Neural cell (in vitro differentiated cells): ENCODE data around the gene MYBPC1. TPM values are rescaled to one million over a fixed set of nuclear protein-coding genes. Genes with fewer than 3 reads are reported as not detected.

Experiments
- H2AFZ ChIP-seq: fragments of 200-600, 300-800 bp; sonication (generic), shearing (Covaris generic); 2 replicates; pipeline ENCODE4 v1.6.0; 2014; ENCODE audit warnings: low read depth, mild to moderate bottlenecking, antibody characterized with exemption, low read length, moderate library complexity
- H3F3A ChIP-seq: fragments of 200-600 bp; shearing (Covaris generic); 2 replicates; pipeline ENCODE4 v1.6.1; 2016; ENCODE audit warnings: mild to moderate bottlenecking, moderate library complexity, mixed read lengths, antibody characterized with exemption, low read length; ENCODE audit not compliant: insufficient read depth, poor library complexity, severe bottlenecking
- H3K27ac ChIP-seq: fragments of 200-600, 300-800 bp; sonication (generic), shearing (Covaris generic); 2 replicates; pipeline ENCODE4 v1.5.1; 2014; ENCODE audit warnings: mild to moderate bottlenecking, low read length, moderate library complexity
- H3K27me3 ChIP-seq: fragments of 300-800, 200-600 bp; sonication (generic), shearing (Covaris generic); 2 replicates; pipeline ENCODE4 v1.6.0; 2014; ENCODE audit warnings: mild to moderate bottlenecking, low read depth, low read length, moderate library complexity; ENCODE audit not compliant: insufficient read depth
- H3K36me3 ChIP-seq: fragments of 300-800, 200-600 bp; sonication (generic), shearing (Covaris generic); 2 replicates; pipeline ENCODE4 v1.5.1; 2014; ENCODE audit warnings: mild to moderate bottlenecking, antibody characterized with exemption, low read length, moderate library complexity; ENCODE audit not compliant: insufficient read depth
- H3K4me2 ChIP-seq: fragments of 300-800, 200-600 bp; sonication (generic), shearing (Covaris generic); 2 replicates; pipeline ENCODE4 v1.6.0; 2014; ENCODE audit warnings: mild to moderate bottlenecking, low read length
- H3K4me3 ChIP-seq: fragments of 300-800, 200-600 bp; sonication (generic), shearing (Covaris generic); 2 replicates; pipeline ENCODE4 v1.5.1; 2014; ENCODE audit warnings: mild to moderate bottlenecking, low read length, moderate library complexity
- H3K79me2 ChIP-seq: fragments of 200-600 bp; shearing (Covaris generic); replicated peaks from 2 replicates; pipeline ENCODE4 v1.6.0; 2014; ENCODE audit warnings: mild to moderate bottlenecking, low read length, moderate library complexity; ENCODE audit not compliant: insufficient read depth
- H3K9ac ChIP-seq: fragments of 300-800, 200-600 bp; sonication (generic), shearing (Covaris generic); 2 replicates; pipeline ENCODE4 v1.6.1; 2016; ENCODE audit warnings: mild to moderate bottlenecking, low read length, mixed read lengths
- H3K9me2 ChIP-seq: fragments of 200-600 bp; shearing (Covaris generic); 2 replicates; pipeline ENCODE4 v1.6.1; 2016; ENCODE audit warnings: mild to moderate bottlenecking, low read length, mixed read lengths; ENCODE audit not compliant: insufficient read depth
- H3K9me3 ChIP-seq: fragments of 200-600, 300-800 bp; sonication (generic), shearing (Covaris generic); 2 replicates; pipeline ENCODE4 v1.6.1; 2016; ENCODE audit warnings: mild to moderate bottlenecking, mixed run types, low read length, moderate library complexity, mixed read lengths
- H4K20me1 ChIP-seq: fragments of 200-600 bp; shearing (Covaris generic); 2 replicates; pipeline ENCODE4 v1.6.1; 2016; ENCODE audit warnings: mild to moderate bottlenecking, mixed run types; ENCODE audit not compliant: insufficient read depth
- EP300 ChIP-seq: fragments of 450-650 bp; conservative IDR thresholded peaks from 2 replicates; pipeline ENCODE4 v1.6.1; 2014; ENCODE audit warnings: antibody characterized with exemption, mild to moderate bottlenecking, moderate library complexity; ENCODE audit not compliant: poor library complexity, severe bottlenecking
- EZH2 ChIP-seq: fragments of 200-600, 300-800 bp; shearing (Covaris generic), sonication (generic); IDR thresholded peaks from 2 replicates; pipeline ENCODE4 v1.6.1; 2014; ENCODE audit warnings: antibody characterized with exemption, low read length, borderline replicate concordance, mild to moderate bottlenecking; ENCODE audit not compliant: insufficient read depth, poor library complexity, severe bottlenecking
- MXI1 ChIP-seq: fragments of 450-650 bp; conservative IDR thresholded peaks from 2 replicates; pipeline ENCODE4 v1.6.1; 2014; ENCODE audit warnings: antibody characterized with exemption, mild to moderate bottlenecking; ENCODE audit not compliant: poor library complexity, severe bottlenecking
- POLR2AphosphoS5 ChIP-seq: IDR thresholded peaks from 2 replicates; pipeline ENCODE4 v1.6.1; 2012
- RAD21 ChIP-seq: fragments of 450-650 bp; conservative IDR thresholded peaks from 2 replicates; pipeline ENCODE4 v1.6.1; 2014; ENCODE audit warnings: antibody characterized with exemption, mild to moderate bottlenecking, moderate library complexity
- SMC3 ChIP-seq: fragments of 450-650 bp; conservative IDR thresholded peaks from 2 replicates; pipeline ENCODE4 v1.6.1; 2014; ENCODE audit warnings: antibody characterized with exemption, mild to moderate bottlenecking, moderate library complexity; ENCODE audit not compliant: poor library complexity
- TAF1 ChIP-seq: IDR thresholded peaks from 2 replicates; pipeline ENCODE4 v1.6.1; 2012; ENCODE audit warnings: low read depth
- polyA plus RNA-seq: library from polyadenylated mRNA; depleted of rRNA; stranded (reverse); fragments of >200 nt; gene quantifications from 2 replicates; pipeline ENCODE4 v1.2.3, GENCODE V29; 2014
- TF ChIP-seq, protein P1 (sequence below): fragments of 450-650 bp; IDR thresholded peaks from 2 replicates; pipeline ENCODE4 v1.5.1; 2014; ENCODE audit warnings: antibody characterized with exemption, mild to moderate bottlenecking, moderate library complexity; ENCODE audit not compliant: poor library complexity, severe bottlenecking
- TF ChIP-seq, protein P2 (sequence below): IDR thresholded peaks from 2 replicates; pipeline ENCODE4 v1.6.1; 2012; ENCODE audit warnings: borderline replicate concordance

The MYBPC1 gene
- polyA plus RNA-seq, 1 donor from 2014 or later: not detected

DNA sequence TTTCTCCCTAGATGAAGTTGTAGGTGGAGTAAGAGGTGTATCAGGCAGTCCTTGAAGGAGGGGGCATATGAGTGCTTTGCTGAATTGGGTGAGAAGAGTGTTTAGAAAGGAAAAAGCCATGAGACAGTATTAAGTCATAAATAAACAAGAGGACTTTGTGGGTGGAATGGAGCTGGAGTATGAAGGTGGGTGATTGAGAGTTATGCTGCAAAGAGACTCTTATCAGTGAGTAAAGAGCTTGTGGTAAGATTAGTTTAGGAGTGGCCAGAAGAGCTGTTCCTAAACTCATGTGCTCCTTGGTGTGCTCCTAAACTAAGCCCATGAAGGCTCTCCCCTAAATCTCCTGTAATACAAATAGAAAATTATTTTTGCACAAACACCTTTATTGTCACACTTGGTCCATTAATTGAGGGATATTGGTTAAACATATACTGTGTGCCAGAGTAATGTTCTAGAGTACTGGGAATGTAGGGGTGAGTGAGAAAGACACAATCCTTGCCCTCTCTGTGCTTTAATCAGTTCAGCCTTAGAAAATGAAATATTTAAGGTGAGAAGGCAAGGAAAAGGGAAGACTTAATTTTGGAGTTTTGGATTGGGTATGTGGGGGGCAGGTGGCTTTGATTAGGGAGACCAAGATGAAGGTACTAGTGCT lies 112.5 kb downstream of the MYBPC1 start:
- Histone ChIP-seq H3K79me2 (no peaks in the 10 kb centered on the region), H3K4me3 (no peak overlapping the region), H3F3A (no peaks in the 10 kb centered on the region), H3K27ac (no peak overlapping the region), H2AFZ (no peak overlapping the region), H3K9me3 (no peaks in the 10 kb centered on the region), H4K20me1 (no peaks in the 10 kb centered on the region), H3K9me2 (no peaks in the 10 kb centered on the region), H3K9ac (no peak overlapping the region), H3K4me2 (no peak overlapping the region), H3K36me3 (no peaks in the 10 kb centered on the region), H3K27me3 (no peaks in the 10 kb centered on the region)
- no peak for TF ChIP-seq MXI1
- TF ChIP-seq POLR2AphosphoS5: no peak
- TF ChIP-seq, protein P1, sequence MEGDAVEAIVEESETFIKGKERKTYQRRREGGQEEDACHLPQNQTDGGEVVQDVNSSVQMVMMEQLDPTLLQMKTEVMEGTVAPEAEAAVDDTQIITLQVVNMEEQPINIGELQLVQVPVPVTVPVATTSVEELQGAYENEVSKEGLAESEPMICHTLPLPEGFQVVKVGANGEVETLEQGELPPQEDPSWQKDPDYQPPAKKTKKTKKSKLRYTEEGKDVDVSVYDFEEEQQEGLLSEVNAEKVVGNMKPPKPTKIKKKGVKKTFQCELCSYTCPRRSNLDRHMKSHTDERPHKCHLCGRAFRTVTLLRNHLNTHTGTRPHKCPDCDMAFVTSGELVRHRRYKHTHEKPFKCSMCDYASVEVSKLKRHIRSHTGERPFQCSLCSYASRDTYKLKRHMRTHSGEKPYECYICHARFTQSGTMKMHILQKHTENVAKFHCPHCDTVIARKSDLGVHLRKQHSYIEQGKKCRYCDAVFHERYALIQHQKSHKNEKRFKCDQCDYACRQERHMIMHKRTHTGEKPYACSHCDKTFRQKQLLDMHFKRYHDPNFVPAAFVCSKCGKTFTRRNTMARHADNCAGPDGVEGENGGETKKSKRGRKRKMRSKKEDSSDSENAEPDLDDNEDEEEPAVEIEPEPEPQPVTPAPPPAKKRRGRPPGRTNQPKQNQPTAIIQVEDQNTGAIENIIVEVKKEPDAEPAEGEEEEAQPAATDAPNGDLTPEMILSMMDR: no peak
- TF ChIP-seq SMC3: no peak
- no peak for TF ChIP-seq TAF1
- TF ChIP-seq, protein P2, sequence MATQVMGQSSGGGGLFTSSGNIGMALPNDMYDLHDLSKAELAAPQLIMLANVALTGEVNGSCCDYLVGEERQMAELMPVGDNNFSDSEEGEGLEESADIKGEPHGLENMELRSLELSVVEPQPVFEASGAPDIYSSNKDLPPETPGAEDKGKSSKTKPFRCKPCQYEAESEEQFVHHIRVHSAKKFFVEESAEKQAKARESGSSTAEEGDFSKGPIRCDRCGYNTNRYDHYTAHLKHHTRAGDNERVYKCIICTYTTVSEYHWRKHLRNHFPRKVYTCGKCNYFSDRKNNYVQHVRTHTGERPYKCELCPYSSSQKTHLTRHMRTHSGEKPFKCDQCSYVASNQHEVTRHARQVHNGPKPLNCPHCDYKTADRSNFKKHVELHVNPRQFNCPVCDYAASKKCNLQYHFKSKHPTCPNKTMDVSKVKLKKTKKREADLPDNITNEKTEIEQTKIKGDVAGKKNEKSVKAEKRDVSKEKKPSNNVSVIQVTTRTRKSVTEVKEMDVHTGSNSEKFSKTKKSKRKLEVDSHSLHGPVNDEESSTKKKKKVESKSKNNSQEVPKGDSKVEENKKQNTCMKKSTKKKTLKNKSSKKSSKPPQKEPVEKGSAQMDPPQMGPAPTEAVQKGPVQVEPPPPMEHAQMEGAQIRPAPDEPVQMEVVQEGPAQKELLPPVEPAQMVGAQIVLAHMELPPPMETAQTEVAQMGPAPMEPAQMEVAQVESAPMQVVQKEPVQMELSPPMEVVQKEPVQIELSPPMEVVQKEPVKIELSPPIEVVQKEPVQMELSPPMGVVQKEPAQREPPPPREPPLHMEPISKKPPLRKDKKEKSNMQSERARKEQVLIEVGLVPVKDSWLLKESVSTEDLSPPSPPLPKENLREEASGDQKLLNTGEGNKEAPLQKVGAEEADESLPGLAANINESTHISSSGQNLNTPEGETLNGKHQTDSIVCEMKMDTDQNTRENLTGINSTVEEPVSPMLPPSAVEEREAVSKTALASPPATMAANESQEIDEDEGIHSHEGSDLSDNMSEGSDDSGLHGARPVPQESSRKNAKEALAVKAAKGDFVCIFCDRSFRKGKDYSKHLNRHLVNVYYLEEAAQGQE: no peak
- no peak for TF ChIP-seq EZH2
- no peak for TF ChIP-seq RAD21
- TF ChIP-seq EP300: no peak

DNA sequence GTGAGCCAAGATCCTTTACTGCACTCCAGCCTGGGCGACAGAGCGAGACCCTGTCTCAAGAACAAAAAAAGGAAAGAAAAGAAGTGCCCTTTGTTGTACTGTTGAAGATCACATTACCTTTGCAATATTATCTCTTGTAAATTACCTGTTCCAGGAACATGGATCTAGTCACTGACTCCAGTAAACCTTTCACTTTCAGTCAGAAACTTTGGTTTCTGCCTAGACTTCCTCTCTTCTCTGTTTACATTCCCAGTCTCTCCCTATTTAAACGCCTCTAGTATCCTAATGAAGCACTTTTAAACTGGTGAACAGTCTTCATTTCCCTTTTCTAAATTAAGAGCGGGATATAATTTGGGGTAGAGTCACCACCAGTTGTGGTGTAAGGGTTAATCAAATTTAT lies 115.5 kb downstream of the MYBPC1 start:
- Histone ChIP-seq H4K20me1 (no peaks in the 10 kb centered on the region), H3K27ac (no peak overlapping the region), H3F3A (no peaks in the 10 kb centered on the region), H3K9me3 (no peaks in the 10 kb centered on the region), H3K79me2 (no peaks in the 10 kb centered on the region), H3K4me3 (no peak overlapping the region), H2AFZ (no peak overlapping the region), H3K9me2 (no peaks in the 10 kb centered on the region), H3K27me3 (no peaks in the 10 kb centered on the region), H3K36me3 (no peaks in the 10 kb centered on the region), H3K4me2 (no peak overlapping the region), H3K9ac (no peak overlapping the region)
- TF ChIP-seq SMC3 (no peak), EP300 (no peak), POLR2AphosphoS5 (no peak), TAF1 (no peak)
- TF ChIP-seq, protein P2: no peak
- TF ChIP-seq, protein P1: no peak
